Activated CD8-positive, alpha-beta T cell treated with anti-CD3 and anti-CD28 coated beads, Interleukin-2, amount 10 ng/mL, durations not matched to agents 7 days and 5 days (primary cell): ENCODE measurements around the gene PGA3. TPM values are rescaled to one million over a fixed set of nuclear protein-coding genes. Genes with fewer than 3 reads are reported as not detected.
"Not testable (repeated sequence)": the region's sequence is repeated elsewhere in the genome, so short reads cannot be mapped to it uniquely, and the experiment has no call there.

Source experiments
- ATAC-seq: fragments of 150-1000 bp; cut with Tn5 transposase; one replicate; pipeline ENCODE4 v1.10.0; 2021; ENCODE audit warnings: moderate library complexity
- CTCF ChIA-PET: fragments of 350-600 bp; sonication (Branson Sonifier 250); formaldehyde crosslinking; loops from one replicate; lab custom pipeline; 2021; ENCODE audit warnings: antibody characterized with exemption; lab: Charles Lee
- POLR2A ChIA-PET: fragments of 350-600 bp; sonication (Branson Sonifier 250); formaldehyde crosslinking; loops from one replicate; lab custom pipeline; 2021; ENCODE audit warnings: antibody characterized with exemption; lab: Charles Lee
- DNase-seq: peaks from one replicate; pipeline ENCODE4 v3.0.0-alpha.2; 2020
- H3K27ac Mint-ChIP-seq: one replicate; pipeline ENCODE4 v1.8.0; 2021; ENCODE audit warnings: mild to moderate bottlenecking, mixed read lengths
- H3K27me3 Mint-ChIP-seq: one replicate; pipeline ENCODE4 v1.8.0; 2021; ENCODE audit warnings: low read depth, mixed read lengths
- H3K36me3 Mint-ChIP-seq: one replicate; pipeline ENCODE4 v1.8.0; 2021; ENCODE audit warnings: low read depth, mixed read lengths
- H3K4me1 Mint-ChIP-seq: one replicate; pipeline ENCODE4 v1.8.0; 2021; ENCODE audit warnings: low read depth, mixed read lengths
- H3K4me3 Mint-ChIP-seq: one replicate; pipeline ENCODE4 v1.8.0; 2021; ENCODE audit warnings: mild to moderate bottlenecking, mixed read lengths
- H3K9me3 Mint-ChIP-seq: one replicate; pipeline ENCODE4 v1.8.0; 2022; ENCODE audit warnings: mixed read lengths; ENCODE audit not compliant: insufficient read depth
- total RNA-seq, 2 experiments: library from RNA; stranded (reverse); gene quantifications; one replicate each; pipeline ENCODE4 v1.2.3, GENCODE V29; 2021

Gene PGA3
- total RNA-seq, 2 experiments from 2014 or later, result not detected

DNA sequence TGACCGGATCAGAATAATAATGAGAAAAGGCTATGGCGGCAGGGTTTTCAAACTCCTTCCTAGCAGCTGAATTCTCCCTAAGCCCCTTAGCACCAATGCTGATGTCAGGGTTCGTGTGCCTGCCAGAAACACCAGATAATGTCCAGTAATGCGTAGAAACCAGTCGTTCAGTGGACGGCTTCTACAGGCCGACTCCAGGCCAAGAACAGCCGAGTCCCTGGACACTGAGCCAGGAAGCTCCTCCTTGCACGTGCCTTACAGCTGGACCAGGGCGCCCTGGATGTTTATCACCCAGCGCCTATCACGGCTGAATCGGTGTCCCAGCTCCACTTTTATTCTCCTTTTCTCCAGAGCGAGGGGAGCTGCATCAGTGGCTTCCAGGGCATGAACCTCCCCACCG, 8.9 kb downstream of the PGA3 start:
- H3K27me3 Mint-ChIP-seq, CTCF ChIA-PET, ATAC-seq, H3K27ac Mint-ChIP-seq, DNase-seq, H3K4me1 Mint-ChIP-seq, H3K4me3 Mint-ChIP-seq, H3K36me3 Mint-ChIP-seq, POLR2A ChIA-PET, H3K9me3 Mint-ChIP-seq: not testable (repeated sequence)

DNA sequence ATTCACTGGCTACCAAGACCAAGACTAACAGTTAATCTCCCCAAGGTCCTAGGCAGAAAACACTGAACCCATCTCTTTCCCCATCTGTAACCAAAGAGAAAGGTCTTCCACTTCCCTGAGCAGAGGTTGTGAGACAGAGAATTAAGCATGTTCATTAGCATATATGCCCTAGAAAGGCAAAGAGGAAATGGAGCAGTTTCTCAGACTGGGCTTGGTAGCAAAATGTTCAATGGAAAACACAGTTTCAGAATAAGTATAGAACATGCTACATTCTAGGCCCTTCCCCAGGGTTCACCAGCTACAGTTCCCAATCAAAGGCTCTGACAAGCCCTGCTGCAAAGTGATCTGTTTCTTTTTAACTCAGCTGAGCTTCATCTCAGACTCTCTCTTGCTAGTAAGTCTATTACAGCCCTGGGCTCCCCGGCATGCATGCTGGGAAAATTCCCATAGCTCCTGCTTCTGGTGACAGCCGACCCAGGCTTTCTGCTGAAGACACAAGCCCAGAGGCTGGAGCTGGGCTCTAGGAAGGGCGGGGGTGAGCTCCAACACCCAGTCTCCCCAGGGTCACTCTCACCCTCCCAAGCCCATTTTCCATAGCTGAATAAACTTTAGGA, 10.5 kb downstream of the PGA3 start:
- POLR2A ChIA-PET, H3K27me3 Mint-ChIP-seq, ATAC-seq: not testable (repeated sequence)

DNA sequence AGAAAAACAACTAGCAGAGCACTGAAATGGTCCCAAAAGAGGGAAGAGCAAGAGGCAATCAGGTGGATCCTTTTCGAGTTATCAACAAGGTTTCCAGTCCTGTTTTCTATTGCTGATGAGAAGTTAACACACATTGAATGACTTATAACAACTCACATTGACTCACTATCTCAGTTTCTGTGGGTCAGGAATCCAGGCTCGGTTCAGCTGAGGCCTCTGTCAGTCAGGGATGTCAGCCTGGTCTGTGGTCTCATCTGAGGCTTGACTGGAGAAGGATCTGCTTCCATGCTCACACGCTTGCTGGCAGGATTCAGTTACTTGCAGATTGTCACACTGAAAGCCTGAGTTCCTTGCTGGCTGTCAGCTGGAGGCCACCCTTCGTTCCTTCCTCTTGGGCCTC, 15.0 kb downstream of the PGA3 start:
- DNase-seq, H3K9me3 Mint-ChIP-seq, H3K36me3 Mint-ChIP-seq, H3K27ac Mint-ChIP-seq, ATAC-seq, H3K27me3 Mint-ChIP-seq, CTCF ChIA-PET, H3K4me3 Mint-ChIP-seq, H3K4me1 Mint-ChIP-seq, POLR2A ChIA-PET: not testable (repeated sequence)

More for the DNA sequence above, 10.5 kb downstream of the PGA3 start:
- H3K9me3 Mint-ChIP-seq, H3K27ac Mint-ChIP-seq, H3K4me3 Mint-ChIP-seq, H3K4me1 Mint-ChIP-seq, H3K36me3 Mint-ChIP-seq, CTCF ChIA-PET, DNase-seq: not testable (repeated sequence)

DNA sequence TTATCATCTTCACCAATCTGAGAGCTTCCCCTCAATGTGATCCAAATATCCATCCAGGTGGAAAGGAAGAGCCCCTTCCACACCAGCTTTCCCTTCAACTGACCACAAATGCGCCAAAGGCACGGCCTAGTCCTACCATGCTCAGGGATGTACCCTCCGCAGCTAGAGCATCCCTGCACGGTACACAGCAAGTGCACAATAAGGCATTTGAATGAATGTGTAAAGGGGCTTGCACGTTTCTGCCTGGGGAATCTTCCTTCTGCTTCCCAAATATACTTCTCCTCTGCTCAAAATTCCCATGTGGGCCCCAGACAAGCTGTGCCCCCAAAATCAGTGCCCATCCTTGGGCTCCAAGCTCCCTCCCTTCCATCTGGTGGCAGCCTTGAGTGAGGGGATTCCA, 15.7 kb downstream of the PGA3 start:
- H3K27ac Mint-ChIP-seq, DNase-seq, ATAC-seq, H3K4me3 Mint-ChIP-seq, H3K27me3 Mint-ChIP-seq, POLR2A ChIA-PET, CTCF ChIA-PET, H3K4me1 Mint-ChIP-seq, H3K36me3 Mint-ChIP-seq, H3K9me3 Mint-ChIP-seq: not testable (repeated sequence)

DNA sequence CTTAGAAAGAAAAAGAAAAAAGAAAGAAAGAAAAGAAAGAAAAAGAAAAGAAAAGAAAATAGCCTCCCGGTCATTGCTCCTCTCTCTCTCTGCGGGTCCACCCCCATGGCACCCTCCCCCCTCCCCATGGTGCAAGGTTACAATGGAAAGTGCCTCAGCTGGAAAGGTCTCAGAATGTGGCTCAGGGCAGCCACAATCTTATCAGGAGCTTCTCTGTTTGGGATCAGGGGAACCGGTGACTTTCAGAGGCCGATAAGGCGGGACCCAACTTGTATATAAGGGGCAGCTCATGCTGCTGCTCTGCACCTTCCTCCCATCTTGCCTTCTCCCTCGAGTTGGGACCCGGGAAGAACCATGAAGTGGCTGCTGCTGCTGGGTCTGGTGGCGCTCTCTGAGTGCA, 18.7 kb downstream of the PGA3 start, which contains the start of gene PGA4:
Gene PGA4 (plus strand): TSS at position 301 of the 400 bp plus-strand sequence. CDS start 54 bp downstream, at position 355.
- DNase-seq, CTCF ChIA-PET, H3K36me3 Mint-ChIP-seq, H3K27ac Mint-ChIP-seq, H3K4me1 Mint-ChIP-seq, H3K27me3 Mint-ChIP-seq, H3K4me3 Mint-ChIP-seq, ATAC-seq, POLR2A ChIA-PET, H3K9me3 Mint-ChIP-seq: not testable (repeated sequence)

DNA sequence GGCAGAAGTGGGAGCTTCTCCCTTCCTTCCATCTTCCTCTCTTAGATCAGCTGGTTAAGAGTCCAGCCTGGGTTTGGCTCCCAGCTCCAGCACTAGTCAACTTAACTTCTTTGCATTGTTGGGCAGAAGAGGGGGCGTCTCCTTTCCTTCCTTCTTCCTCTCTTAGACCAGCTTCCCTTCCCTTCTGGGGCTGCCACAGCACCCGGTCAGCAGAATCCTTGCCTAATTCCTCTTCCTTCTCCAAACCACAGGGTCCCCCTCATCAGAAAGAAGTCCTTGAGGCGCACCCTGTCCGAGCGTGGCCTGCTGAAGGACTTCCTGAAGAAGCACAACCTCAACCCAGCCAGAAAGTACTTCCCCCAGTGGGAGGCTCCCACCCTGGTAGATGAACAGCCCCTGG, 19.4 kb downstream of the PGA3 start:
- DNase-seq, H3K4me3 Mint-ChIP-seq, ATAC-seq, H3K9me3 Mint-ChIP-seq, POLR2A ChIA-PET, CTCF ChIA-PET, H3K4me1 Mint-ChIP-seq, H3K36me3 Mint-ChIP-seq, H3K27ac Mint-ChIP-seq, H3K27me3 Mint-ChIP-seq: not testable (repeated sequence)

DNA sequence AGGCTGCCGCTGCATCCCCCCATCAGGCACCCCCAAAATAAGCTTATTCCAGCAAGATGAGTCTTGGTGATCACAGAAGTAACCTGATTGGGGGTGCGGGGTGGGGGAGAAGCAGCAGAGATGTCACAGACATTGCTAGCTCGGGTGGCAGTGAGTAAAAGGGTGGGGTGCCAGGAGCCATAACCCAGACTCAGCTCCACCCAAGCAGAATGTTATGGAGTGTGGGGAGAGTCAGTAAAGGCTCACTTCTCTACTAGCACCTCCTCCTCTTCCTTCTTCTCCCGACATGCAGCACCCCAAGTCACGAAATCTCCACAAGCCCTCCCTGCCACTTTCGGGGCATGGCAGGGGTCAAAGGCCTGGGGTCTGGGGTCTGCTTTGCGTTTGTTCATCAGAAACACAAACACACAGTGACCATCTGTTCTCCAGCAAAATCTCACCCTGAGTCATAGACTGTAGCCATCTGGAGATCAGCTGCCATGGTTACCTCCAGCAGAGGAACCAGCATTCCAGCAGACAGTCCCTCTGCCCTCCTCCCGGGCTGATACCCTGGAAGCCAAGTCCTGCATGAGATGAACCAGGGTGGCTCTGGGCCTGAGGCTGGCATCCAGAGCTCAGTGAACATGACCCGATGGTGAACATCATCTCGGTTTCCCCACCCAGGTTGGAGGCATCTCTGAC, 23.3 kb downstream of the PGA3 start:
- H3K36me3 Mint-ChIP-seq, CTCF ChIA-PET, H3K4me1 Mint-ChIP-seq, H3K9me3 Mint-ChIP-seq, H3K4me3 Mint-ChIP-seq, H3K27ac Mint-ChIP-seq, POLR2A ChIA-PET, DNase-seq, ATAC-seq, H3K27me3 Mint-ChIP-seq: not testable (repeated sequence)

DNA sequence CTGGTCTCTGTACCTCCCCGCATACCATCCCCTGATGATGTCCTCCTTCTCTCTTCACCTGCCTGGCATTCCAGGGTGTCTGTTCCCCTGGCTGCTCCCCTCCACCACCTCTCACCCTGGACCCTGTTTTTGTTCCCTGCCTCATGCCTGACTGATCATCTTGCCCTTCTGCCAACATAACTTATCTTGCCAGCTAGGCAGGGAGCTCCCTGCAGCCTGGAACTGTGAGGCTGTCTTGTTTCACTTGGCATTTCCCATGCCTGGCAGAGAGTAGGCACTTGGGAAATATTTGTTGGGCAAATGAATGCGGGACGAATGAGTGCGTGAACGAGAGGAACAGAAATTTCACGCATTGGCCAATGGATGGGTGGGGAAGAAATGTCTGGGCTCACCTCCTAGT, 26.1 kb downstream of the PGA3 start:
- H3K27ac Mint-ChIP-seq, result not testable (repeated sequence)

DNA sequence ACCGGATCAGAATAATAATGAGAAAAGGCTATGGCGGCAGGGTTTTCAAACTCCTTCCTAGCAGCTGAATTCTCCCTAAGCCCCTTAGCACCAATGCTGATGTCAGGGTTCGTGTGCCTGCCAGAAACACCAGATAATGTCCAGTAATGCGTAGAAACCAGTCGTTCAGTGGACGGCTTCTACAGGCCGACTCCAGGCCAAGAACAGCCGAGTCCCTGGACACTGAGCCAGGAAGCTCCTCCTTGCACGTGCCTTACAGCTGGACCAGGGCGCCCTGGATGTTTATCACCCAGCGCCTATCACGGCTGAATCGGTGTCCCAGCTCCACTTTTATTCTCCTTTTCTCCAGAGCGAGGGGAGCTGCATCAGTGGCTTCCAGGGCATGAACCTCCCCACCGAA, 27.7 kb downstream of the PGA3 start:
- DNase-seq, H3K4me1 Mint-ChIP-seq, ATAC-seq, H3K36me3 Mint-ChIP-seq, H3K9me3 Mint-ChIP-seq, H3K27ac Mint-ChIP-seq, H3K27me3 Mint-ChIP-seq, POLR2A ChIA-PET, H3K4me3 Mint-ChIP-seq, CTCF ChIA-PET: not testable (repeated sequence)

More for the DNA sequence above, 26.1 kb downstream of the PGA3 start:
- POLR2A ChIA-PET, H3K4me1 Mint-ChIP-seq, H3K4me3 Mint-ChIP-seq, CTCF ChIA-PET, H3K27me3 Mint-ChIP-seq, DNase-seq, ATAC-seq, H3K36me3 Mint-ChIP-seq, H3K9me3 Mint-ChIP-seq: not testable (repeated sequence)

DNA sequence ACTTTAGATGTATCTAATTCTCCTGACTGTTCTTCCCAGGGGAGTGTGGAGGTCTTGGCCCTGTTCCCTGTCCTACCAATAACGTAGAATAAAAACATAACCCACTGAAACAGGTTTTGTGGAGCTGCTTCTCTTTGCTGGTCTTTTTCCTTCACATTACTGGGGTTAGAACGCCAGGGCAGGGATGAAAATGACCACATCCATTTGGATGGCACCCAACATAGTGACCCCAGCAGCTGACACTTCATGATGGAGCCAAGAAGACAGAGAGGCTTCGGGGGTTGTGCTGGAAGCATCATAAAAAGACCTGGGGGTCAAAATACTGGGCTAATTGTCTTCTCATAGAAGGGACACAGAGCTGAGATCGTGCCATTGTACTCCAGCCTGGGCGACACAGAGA, 28.3 kb downstream of the PGA3 start:
- ATAC-seq, H3K9me3 Mint-ChIP-seq, H3K27me3 Mint-ChIP-seq, H3K4me1 Mint-ChIP-seq, CTCF ChIA-PET, POLR2A ChIA-PET, H3K27ac Mint-ChIP-seq, H3K36me3 Mint-ChIP-seq, DNase-seq, H3K4me3 Mint-ChIP-seq: not testable (repeated sequence)

DNA sequence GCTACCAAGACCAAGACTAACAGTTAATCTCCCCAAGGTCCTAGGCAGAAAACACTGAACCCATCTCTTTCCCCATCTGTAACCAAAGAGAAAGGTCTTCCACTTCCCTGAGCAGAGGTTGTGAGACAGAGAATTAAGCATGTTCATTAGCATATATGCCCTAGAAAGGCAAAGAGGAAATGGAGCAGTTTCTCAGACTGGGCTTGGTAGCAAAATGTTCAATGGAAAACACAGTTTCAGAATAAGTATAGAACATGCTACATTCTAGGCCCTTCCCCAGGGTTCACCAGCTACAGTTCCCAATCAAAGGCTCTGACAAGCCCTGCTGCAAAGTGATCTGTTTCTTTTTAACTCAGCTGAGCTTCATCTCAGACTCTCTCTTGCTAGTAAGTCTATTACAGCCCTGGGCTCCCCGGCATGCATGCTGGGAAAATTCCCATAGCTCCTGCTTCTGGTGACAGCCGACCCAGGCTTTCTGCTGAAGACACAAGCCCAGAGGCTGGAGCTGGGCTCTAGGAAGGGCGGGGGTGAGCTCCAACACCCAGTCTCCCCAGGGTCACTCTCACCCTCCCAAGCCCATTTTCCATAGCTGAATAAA, 29.3 kb downstream of the PGA3 start:
- H3K4me1 Mint-ChIP-seq, H3K4me3 Mint-ChIP-seq, H3K36me3 Mint-ChIP-seq, H3K27me3 Mint-ChIP-seq, CTCF ChIA-PET, H3K27ac Mint-ChIP-seq, DNase-seq, H3K9me3 Mint-ChIP-seq, POLR2A ChIA-PET, ATAC-seq: not testable (repeated sequence)

DNA sequence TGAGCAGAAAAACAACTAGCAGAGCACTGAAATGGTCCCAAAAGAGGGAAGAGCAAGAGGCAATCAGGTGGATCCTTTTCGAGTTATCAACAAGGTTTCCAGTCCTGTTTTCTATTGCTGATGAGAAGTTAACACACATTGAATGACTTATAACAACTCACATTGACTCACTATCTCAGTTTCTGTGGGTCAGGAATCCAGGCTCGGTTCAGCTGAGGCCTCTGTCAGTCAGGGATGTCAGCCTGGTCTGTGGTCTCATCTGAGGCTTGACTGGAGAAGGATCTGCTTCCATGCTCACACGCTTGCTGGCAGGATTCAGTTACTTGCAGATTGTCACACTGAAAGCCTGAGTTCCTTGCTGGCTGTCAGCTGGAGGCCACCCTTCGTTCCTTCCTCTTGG, 33.8 kb downstream of the PGA3 start:
- H3K4me3 Mint-ChIP-seq, H3K27me3 Mint-ChIP-seq, H3K4me1 Mint-ChIP-seq, H3K36me3 Mint-ChIP-seq, H3K9me3 Mint-ChIP-seq, H3K27ac Mint-ChIP-seq, DNase-seq, POLR2A ChIA-PET, ATAC-seq, CTCF ChIA-PET: not testable (repeated sequence)
